ENCODE results near the gene TEX19. TPM values are rescaled to one million over a fixed set of nuclear protein-coding genes. Genes with fewer than 3 reads are reported as not detected.

Gene TEX19
- total and polyA plus RNA-seq, 2 of the 4 experiments (the other 2 are of a cell fraction) = under 0.01 to 0.03 TPM

- no peak overlapping the region for H3K23ac ChIP-seq (ENCODE audit: low read depth, low read length)
- 77% methylated on average over 5 of the region's 6 CpGs; no CpG with 5 or more reads in 1 of the 2 experiments for WGBS, 2 experiments (ENCODE audit: extremely low coverage in 2 of 2, insufficient read length in 1 of 2)
- no peak overlapping the region for H3K56ac ChIP-seq (ENCODE audit: extremely low read depth, insufficient read depth, low read length)
- peaks cover 22% of the 10 kb centered on the region for H3K27me3 ChIP-seq (ENCODE audit: control insufficient read depth, insufficient read depth, low read length)
- H4K20me1 ChIP-seq (ENCODE audit: insufficient read depth, low read length) = no peaks in the 10 kb centered on the region
- no peaks in the 10 kb centered on the region for H3K36me3 ChIP-seq (ENCODE audit: control insufficient read depth, insufficient read depth, low read length)
- no peak overlapping the region for H3K18ac ChIP-seq (ENCODE audit: low read depth, low read length)
- no peak overlapping the region for H3K14ac ChIP-seq (replicated peaks; ENCODE audit: low read depth, low read length)
- CTCF ChIA-PET = interaction anchor here (0.8 kb wide), 1 partner anchor 249 kb away, joined by 3 read pairs; no protein-coding TSS in a partner anchor
- no peak overlapping the region for H4K91ac ChIP-seq (ENCODE audit: insufficient read depth, low read depth, low read length)
- H4K8ac ChIP-seq (ENCODE audit: low read depth in 2 of 2, low read length in 2 of 2) = no peak overlapping the region
- no peaks in the 10 kb centered on the region for H3K4me1 ChIP-seq (ENCODE audit: control insufficient read depth, insufficient read depth, low read length)
- no peak overlapping the region for H2BK15ac ChIP-seq (ENCODE audit: low read depth, low read length)
- H2AFZ ChIP-seq (replicated peaks; ENCODE audit: low read length, poor library complexity) = no peak overlapping the region
- H3K4me2 ChIP-seq (ENCODE audit: low read depth, low read length) = no peak overlapping the region
- H2BK20ac ChIP-seq (ENCODE audit: low read depth, low read length) = no peak overlapping the region
- H3K4ac ChIP-seq (ENCODE audit: low read depth, low read length) = no peak overlapping the region
- H3K9me1 ChIP-seq (ENCODE audit: insufficient read depth, low read length) = no peaks in the 10 kb centered on the region
- no peak for ATAC-seq (ENCODE audit: low read depth)
- DNase-seq = no peak
- no peaks in the 10 kb centered on the region for H3K9me3 ChIP-seq (ENCODE audit: control insufficient read depth, insufficient read depth, low read length)
- no TSS peak for BruUV-seq (replicated peaks)
- intact Hi-C loops (cut with micrococcal nuclease) (no loop called here), dilution Hi-C loops (cut with HindIII; ENCODE audit: low sequenced_read_pairs, unreplicated experiment) (no loop called here), in situ Hi-C loops (cut with MboI; ENCODE audit: low sequenced_read_pairs) (no loop called here)
- H2BK120ac ChIP-seq (ENCODE audit: low read depth, low read length) = no peak overlapping the region
- H3K27ac ChIP-seq (ENCODE audit: insufficient read depth, low read length) = no peak overlapping the region
- no peak overlapping the region for H2AK5ac ChIP-seq (ENCODE audit: low read depth, low read length)
- H2BK5ac ChIP-seq (ENCODE audit: low read depth, low read length, poor library complexity, severe bottlenecking) = no peak overlapping the region
- TF ChIP-seq MAFK (IDR thresholded peaks at IDR 0.05; ENCODE audit: low read depth, low read length) (no peak), FOS (IDR thresholded peaks at IDR 0.05; ENCODE audit: low read depth, low read length) (no peak), MAZ (IDR thresholded peaks at IDR 0.05; ENCODE audit: borderline replicate concordance, low read depth, low read length) (no peak), SMC3 (IDR thresholded peaks at IDR 0.05; ENCODE audit: low read depth, low read length) (no peak), ELK1 (IDR thresholded peaks at IDR 0.05; ENCODE audit: borderline replicate concordance, low read depth, low read length) (no peak), RFX5 (IDR thresholded peaks at IDR 0.05; ENCODE audit: low read depth, low read length) (no peak), POLR2A (IDR thresholded peaks at IDR 0.05; ENCODE audit: low read depth, low read length) (no peak), NFE2L2 (IDR thresholded peaks at IDR 0.05; ENCODE audit: low read depth, low read length) (no peak), MXI1 (IDR thresholded peaks at IDR 0.05; ENCODE audit: borderline replicate concordance, low read depth, low read length) (no peak), BHLHE40 (IDR thresholded peaks at IDR 0.05; ENCODE audit: low read depth, low read length) (no peak), CHD1 (IDR thresholded peaks at IDR 0.05; ENCODE audit: low read depth, low read length) (no peak)
- no peak overlapping the region for H3K9ac ChIP-seq (ENCODE audit: low read depth, low read length)
- no peaks in the 10 kb centered on the region for H3K79me1 ChIP-seq (ENCODE audit: low read depth in 1 of 2, low read length in 2 of 2)
- POLR2A ChIA-PET (ENCODE audit: unreplicated experiment) = interaction anchor here (0.6 kb wide), 1 partner anchor 38 kb away, joined by 5 read pairs; no protein-coding TSS in a partner anchor
- no peak overlapping the region for H4K5ac ChIP-seq (ENCODE audit: low read depth, low read length)
- no peak overlapping the region for H2AK9ac ChIP-seq (replicated peaks; ENCODE audit: low read depth, low read length, poor library complexity)
- no peak overlapping the region for H3K4me3 ChIP-seq (ENCODE audit: insufficient read depth, low read depth, low read length)
Observed at GRCh38 chr17:82361885-82362633, 3.0 kb downstream of the TEX19 start.

All from IMR-90 (cell line).